HG03432 (cell line): ENCODE data around the gene SCIN.
"Not testable (repeated sequence)": the region's sequence is repeated elsewhere in the genome, so short reads cannot be mapped to it uniquely, and the experiment has no call there.

Experiments used
- ATAC-seq: cut with Tn5 transposase; IDR thresholded peaks from one replicate; pipeline ENCODE4 v1.9.1; 2021; ENCODE audit warnings: mild to moderate bottlenecking, moderate library complexity; ENCODE audit not compliant: unreplicated experiment

Gene SCIN

GRCh38 chr7:12570534-12571461, at the start of gene SCIN:
SCIN (plus strand) TSS chr7:12570720; CDS start chr7:12570787, 67 bp downstream.
- ATAC-seq = peak; percentile 50

DNA sequence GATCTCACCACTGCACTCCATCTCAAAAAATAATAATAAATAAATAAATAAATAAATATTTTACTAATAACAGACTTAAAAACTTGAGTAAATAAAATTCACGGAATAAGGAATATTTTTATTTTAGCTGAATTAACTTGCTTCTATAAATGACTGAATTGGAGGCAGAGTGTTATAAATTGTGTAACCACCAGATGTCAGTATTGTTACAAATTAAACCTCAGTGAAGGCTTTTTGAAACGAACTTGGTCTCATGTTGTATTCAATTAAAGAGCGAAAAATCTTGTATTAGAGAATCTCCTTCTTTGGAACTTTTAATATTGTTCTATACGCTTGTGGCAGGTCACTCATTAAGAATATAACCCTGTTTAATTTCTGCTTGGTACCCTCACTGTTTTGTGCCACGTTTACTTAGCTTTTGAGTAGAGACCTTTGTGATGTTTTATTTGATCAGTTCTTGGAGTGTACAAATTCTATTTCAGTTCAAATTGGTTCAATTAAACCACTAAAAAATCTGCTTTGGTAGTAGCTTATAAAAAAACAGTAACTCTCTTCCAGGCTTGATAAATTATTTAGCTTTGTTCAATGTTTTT, 45.6 kb upstream of the SCIN start:
- peak; percentile 79 for ATAC-seq

DNA sequence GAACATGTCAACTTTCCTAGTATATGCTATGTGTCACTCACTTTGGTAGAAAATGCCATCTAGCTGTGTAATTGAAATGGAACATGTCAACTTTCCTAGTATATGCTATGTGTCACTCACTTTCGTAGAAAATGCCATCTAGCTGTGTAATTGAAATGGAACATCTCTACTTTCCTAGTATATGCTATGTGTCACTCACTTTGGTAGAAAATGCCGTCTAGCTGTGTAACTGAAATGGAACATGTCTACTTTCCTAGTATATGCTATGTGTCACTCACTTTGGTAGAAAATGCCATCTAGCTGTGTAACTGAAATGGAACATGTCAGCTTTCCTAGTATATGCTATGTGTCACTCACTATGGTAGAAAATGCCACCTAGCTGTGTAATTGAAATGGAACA, 43.8 kb upstream of the SCIN start:
- ATAC-seq = not testable (repeated sequence)

GRCh38 chr7:12527670-12528069, 42.9 kb upstream of the SCIN start:
- not testable (repeated sequence) for ATAC-seq

DNA sequence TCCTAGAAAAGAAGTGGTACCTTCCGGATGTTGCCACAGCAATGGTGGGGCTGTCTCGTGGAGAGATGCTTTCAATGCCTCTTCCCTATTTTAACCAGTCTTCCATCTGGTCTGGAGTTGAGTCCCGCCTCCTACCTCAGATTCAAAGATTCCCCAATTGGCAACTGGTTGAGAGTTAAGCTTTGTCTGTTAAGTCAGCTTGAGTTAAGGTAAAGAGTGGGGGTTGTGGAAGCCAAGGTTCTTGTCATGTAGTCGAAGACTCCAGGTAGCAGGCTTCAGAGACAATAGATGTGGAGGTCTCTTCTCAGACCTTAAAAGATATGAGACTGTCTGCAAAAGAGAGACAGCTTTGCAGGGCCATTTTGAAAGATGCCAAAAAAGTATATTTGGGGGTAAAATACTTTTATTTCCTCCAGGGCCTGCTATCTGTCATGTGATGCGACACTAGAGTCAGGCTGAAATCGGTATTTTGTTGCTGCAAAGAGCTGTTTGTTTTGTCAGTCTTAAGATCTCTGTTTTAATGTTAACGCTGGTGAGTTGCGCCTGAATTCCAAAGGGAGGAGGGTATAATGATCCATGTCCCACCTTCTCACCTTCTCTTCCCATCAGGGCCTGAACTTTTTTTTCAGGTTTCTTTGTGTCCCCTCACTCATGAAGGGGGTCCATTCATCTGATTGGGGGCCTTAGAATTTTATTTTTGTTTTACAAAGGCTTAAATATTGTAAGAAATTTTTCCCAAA, 40.4 kb upstream of the SCIN start:
- ATAC-seq = no peak

DNA sequence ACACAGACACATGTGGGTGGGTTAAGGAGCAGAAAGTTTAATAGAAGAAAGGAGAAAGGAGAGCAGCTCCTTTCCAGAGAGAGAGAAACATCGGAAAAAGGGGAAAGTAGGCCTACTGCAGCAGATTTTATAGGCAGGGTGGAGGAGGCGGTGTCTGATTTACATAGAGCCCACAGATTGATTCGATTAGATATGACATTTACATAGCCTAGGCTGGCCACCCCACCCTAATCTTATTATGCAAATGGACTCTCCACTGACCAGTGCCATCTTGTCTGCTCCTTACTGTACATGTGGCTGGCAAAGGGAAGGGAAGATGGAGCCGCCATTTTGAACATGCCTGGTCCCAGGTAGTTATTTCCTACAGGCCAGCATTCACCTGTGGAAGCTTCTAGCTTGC, 38.7 kb upstream of the SCIN start:
- no peak for ATAC-seq

GRCh38 chr7:12534046-12534445, 36.5 kb upstream of the SCIN start:
- ATAC-seq = no peak

DNA sequence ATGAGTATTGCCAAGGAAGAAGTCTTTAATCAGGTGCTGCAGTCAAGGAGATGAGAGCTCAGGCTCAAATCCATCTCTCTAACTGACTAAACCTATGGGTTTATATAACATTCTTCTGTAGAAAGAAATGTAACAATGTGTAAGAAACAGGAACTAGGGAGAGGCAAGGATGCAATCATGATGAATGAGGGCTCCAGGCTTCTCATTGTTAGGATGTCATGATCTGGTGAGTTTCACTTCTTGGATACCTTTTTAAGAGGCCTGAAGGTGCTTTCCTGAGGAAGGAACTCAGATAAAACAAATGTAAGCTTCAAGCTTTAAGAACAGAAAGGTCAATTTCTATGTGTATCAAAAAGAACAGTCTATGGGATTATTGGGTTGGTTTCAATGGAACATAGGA, 30.8 kb upstream of the SCIN start:
- ATAC-seq = no peak

- no peak for ATAC-seq
Observed at GRCh38 chr7:12540850-12541249, 29.7 kb upstream of the SCIN start.

DNA sequence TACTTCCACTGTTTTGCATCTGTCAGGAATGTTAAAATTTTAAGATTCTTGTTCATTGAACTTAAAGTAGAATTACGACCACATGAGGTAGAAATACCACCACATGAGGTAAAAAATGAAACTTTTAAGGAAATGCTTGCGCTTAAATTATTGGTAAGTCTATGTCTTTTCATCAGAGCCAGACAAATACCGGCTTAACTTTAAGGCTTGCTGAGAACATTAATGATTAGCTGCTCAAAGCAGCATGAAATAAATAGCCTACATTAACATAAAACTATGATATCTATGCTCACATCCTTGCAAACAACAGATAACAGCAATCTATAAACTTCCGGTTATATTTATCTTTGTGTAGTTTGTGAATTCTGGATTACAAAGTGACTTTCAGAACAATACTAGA, 26.9 kb upstream of the SCIN start:
- no peak for ATAC-seq

GRCh38 chr7:12549106-12549505, 21.4 kb upstream of the SCIN start:
- ATAC-seq = no peak

DNA sequence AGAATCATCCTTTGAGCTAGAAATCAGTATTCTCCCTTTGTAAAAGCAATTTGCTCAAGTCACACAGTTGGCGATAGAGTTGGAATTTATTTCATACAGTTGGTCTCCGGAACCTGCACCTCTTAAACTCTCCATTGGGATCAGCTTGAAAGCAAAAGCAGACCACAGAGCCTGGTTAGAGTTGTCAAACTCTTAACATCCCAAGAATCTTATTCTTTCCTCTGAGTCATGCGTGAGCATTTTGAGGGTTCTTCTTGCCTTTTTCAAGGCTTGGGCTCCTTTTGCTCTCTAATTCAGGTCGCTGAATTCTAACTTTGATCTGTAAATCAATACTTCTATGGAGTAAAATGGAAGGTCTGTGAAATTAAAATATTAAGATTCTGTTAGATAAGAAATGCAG, 19.6 kb upstream of the SCIN start:
- ATAC-seq = no peak

- ATAC-seq = no peak
Observed at GRCh38 chr7:12552876-12553275, 17.6 kb upstream of the SCIN start.

DNA sequence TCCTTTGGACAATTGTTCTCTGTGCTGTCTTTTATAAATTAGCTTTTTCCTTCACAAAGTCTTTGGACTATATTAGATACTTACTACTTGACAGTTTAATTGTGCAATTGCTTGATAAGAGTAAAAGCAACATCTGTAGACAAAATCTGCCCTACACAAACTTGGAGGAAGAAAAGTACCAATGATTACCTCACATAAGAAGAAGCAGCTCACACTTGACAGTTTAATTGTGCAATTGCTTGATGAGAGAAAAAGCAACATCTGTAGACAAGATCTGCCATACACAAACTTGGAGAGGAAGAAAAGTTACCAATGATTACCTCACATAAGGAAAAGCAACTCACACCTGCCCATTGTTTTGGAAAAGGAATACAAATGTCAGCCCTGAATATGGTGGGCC, 17.1 kb upstream of the SCIN start:
- no peak for ATAC-seq

GRCh38 chr7:12554351-12554750, 16.2 kb upstream of the SCIN start:
- ATAC-seq = no peak

DNA sequence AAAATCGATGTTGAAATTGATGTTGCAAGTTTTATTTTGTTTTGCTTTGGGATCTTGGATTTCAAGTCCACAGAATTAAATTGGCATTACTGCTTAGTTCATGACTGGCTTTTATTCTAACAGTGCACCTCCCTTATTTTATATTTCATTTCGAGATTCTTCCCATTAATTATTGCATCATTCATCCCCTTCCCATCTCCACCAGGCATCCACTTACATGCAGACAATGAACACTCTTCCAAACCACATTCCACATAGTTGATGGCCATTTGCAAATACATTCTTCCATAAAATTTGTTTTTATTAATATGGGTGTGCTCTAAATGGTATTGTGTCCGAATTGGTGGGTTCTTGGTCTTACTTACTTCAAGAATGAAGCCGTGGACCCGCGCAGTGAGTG, 15.6 kb upstream of the SCIN start:
- ATAC-seq = no peak

DNA sequence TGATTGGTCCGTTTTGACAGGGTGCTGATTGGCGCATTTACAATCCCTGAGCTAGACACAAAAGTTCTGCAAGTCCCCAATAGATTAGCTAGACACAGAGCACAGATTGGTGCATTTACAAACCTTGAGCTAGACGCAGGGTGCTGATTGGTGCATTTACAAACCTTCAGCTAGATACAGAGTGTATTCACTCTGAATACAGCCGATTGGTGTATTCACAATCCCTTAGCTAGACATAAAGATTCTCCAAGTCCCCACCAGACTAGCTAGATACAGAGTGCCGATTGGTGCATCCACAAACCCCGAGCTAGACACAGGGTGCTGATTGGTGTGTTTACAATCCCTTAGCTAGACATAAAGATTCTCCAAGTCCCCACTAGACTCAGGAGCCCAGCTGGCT, 14.8 kb upstream of the SCIN start:
- peak; percentile 38 for ATAC-seq

DNA sequence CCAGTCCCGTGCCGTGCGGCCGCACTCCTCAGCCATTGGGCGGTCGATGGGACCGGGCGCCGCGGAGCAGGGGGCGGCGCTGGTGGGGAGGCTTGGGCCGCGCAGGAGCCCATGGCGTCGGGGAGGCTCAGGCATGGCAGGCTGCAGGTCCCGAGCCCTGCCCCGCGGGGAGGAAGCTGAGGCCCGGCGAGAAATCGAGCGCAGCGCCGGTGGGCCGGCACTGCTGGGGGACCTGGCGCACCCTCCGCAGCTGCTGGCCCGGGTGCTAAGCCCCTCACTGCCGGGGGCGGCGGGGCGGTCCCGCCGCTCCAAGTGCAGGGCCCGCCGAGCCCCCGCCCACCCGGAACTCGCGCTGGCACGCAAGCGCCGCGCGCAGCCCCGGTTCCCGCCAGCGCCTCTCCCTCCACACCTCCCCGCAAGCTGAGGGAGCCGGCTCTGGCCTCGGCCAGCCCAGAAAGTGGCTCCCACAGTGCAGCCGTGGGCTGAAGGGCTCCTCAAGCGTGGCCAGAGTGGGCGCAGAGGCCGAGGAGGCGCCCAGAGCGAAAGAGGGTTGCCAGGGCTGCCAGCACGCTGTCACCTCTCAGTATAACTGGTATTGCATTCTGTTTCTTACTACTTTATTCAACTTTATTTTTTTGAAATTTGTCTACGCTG, 14.3 kb upstream of the SCIN start:
- ATAC-seq = peak; percentile 79

GRCh38 chr7:12557282-12557681, 13.2 kb upstream of the SCIN start:
- ATAC-seq = no peak

DNA sequence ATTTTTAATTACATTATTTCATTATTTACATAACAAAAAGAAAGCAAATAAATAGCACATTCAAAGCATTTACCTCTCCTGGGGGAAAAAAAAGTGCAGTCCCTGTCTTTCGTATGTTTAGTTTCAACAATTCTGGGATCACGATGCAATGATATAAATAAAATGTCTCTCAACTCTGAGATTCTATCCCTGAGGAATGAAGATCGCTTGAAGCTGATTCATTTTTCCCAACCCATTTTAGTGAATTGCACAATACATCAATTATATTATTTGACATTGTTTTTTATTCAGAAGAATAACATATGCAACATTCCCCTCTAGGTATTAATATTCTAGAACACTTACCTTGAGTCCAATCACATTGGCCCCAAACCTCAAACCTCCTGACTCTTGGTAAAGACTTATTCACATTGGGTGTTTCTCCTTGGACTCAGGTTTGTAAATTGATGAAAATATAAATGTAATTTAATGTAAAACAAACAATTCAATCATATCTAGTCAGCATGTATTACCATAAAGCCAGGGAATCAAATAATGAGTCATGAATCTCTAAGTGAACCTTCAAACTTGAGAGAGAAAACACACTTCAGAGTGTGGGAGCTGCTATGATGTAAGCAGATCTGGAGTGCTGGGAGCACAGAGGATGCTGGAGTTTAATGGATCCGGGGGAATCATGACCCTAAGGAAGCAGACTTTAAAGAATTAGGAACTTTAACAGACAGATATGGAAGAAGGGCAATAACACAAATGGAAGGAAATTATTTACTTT, 5.3 kb upstream of the SCIN start:
- no peak for ATAC-seq
